Aorta (tissue), 5 donors: Measurements from ENCODE around the gene EXD2. TPM values are rescaled to one million over a fixed set of nuclear protein-coding genes. Genes with fewer than 3 reads are reported as not detected.

ENCODE experiments used
- ATAC-seq: fragments of 200-7000 bp; cut with Tn5 transposase; one replicate; pipeline ENCODE4 v1.9.1; 2022; ENCODE audit warnings: moderate library complexity; ENCODE audit not compliant: low FRiP score
- DNase-seq, 2 donors: peaks; one replicate each; pipeline ENCODE4 v3.0.0-alpha.2; 2020
- H3K27ac ChIP-seq, 2 donors: one replicate each; pipeline ENCODE4 v1.5.1; 2013; ENCODE audit warnings: low read length in 2 of 2, mild to moderate bottlenecking in 2 of 2, moderate library complexity in 2 of 2, control low read depth in 1 of 2, inconsistent platforms in 1 of 2, low read depth in 1 of 2
- H3K27me3 ChIP-seq, 2 donors: one replicate each; pipeline ENCODE4 v1.6.1; 2013; ENCODE audit warnings: control low read depth in 1 of 2, low read length in 1 of 2, mild to moderate bottlenecking in 1 of 2, moderate library complexity in 1 of 2; ENCODE audit not compliant: insufficient read depth in 2 of 2, control insufficient read depth in 1 of 2
- H3K36me3 ChIP-seq, 2 donors: one replicate each; pipeline ENCODE4 v1.6.1; 2013; ENCODE audit warnings: control low read depth in 1 of 2, low read length in 1 of 2, mild to moderate bottlenecking in 1 of 2; ENCODE audit not compliant: insufficient read depth in 2 of 2, control insufficient read depth in 1 of 2
- H3K4me1 ChIP-seq, 2 donors: one replicate each; pipeline ENCODE4 v1.6.1; 2013; ENCODE audit warnings: low read length in 2 of 2, control low read depth in 1 of 2, mild to moderate bottlenecking in 1 of 2, moderate library complexity in 1 of 2; ENCODE audit not compliant: insufficient read depth in 2 of 2, control insufficient read depth in 1 of 2
- H3K4me3 ChIP-seq, 2 donors: one replicate each; pipeline ENCODE4 v1.5.1; 2013; ENCODE audit warnings: low read length in 2 of 2, control low read depth in 1 of 2, mild to moderate bottlenecking in 1 of 2
- H3K9me3 ChIP-seq: one replicate; pipeline ENCODE4 v1.6.1; 2013; ENCODE audit warnings: mild to moderate bottlenecking, low read length; ENCODE audit not compliant: control insufficient read depth
- WGBS, 2 donors: extraction: QIAGEN DNeasy Blood & Tissue Kit; methylation state at CpG; one replicate each; pipeline ENCODE4 v1.1.7; 2013; 5-methylcytosine and 5-hydroxymethylcytosine counted together
- intact Hi-C, 2 donors: fragments of 100-400 bp; cut with DNase I; formaldehyde crosslinking; loops; one replicate each; pipeline versions ENCODE4 v1.14.2 to v1.15.0; 2022
- polyA plus RNA-seq, 2 donors: library from polyadenylated mRNA; stranded (reverse); fragments of 200-250 nt; gene quantifications; one replicate each; pipeline ENCODE4 v1.2.3, GENCODE V29; 2013
- total RNA-seq, 2 donors: library from RNA; stranded (reverse); fragmentation: NEBNext Ultra II Directional; extraction: Animal tissue kit (Norgen Biotek cat#: 25700); gene quantifications; one replicate each; pipeline ENCODE4 v1.2.1, GENCODE V29; 2021
- donor health status: healthy with polysubstance abuse.
- donor health status: Bipolar disorder and iron deficiency.
- donor health status: DM: no; HTN: no; CAD: no.
- donor health status: DM: no; HTN: no; CAD: no.
- donor health status: DM: yes; HTN: yes; CAD: no.

Gene EXD2
- total and polyA plus RNA-seq, 4 donors, result 4.5 to 19.4 (median 12.0) TPM

GRCh38 chr14:69282448-69282847 lies 91.2 kb downstream of the EXD2 start:
- DNase-seq (no peak), ATAC-seq (no peak)
- intact Hi-C loops, result no loop called here
- H3K4me1 ChIP-seq, result no peaks in the 10 kb centered on the region
- H3K27me3 ChIP-seq, result no peaks in the 10 kb centered on the region
- no peak overlapping the region for H3K4me3 ChIP-seq
- WGBS, 2 donors, result 94 to 97% methylated on average over 6 of the region's 6 CpGs
- no peaks in the 10 kb centered on the region for H3K9me3 ChIP-seq
- no peak overlapping the region for H3K27ac ChIP-seq
- no peaks in the 10 kb centered on the region for H3K36me3 ChIP-seq

GRCh38 chr14:69284170-69284569 lies 92.9 kb downstream of the EXD2 start:
- Histone ChIP-seq H3K27ac (no peak overlapping the region), H3K36me3 (no peaks in the 10 kb centered on the region), H3K4me1 (no peaks in the 10 kb centered on the region), H3K4me3 (no peak overlapping the region), H3K9me3 (no peaks in the 10 kb centered on the region), H3K27me3 (no peaks in the 10 kb centered on the region)
- intact Hi-C loops, result no loop called here
- DNase-seq (no peak), ATAC-seq (no peak)
- 85 to 91% methylated on average over 9 of the region's 9 CpGs for WGBS, 2 donors

DNA sequence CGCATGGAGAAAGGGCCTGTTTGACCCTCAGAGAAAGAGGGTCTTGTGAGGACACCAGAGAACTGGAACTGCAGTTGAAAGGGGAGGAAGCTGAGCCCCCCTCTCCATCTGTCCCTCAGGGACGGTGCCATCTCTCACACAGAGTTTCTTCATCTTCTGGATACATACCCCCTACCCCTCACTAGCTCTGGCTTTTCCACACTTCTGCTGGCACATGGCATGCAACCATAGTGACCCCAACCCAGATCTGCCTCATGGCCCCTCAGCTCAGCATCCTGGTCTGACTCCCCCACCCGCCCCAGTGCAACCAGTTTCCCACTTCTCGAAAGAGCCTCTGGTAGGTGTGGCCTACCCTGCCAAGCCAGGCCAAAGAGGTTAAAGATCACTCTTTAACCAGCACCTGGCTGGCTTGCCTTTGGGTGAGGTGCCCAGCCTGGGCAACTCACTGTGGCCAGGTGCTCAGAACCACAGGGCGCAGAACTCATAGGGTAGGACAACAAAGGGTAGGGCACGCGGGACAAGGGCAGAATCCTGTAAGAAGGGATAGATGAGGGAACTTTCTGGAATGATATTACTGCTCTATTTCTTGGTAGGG lies 94.5 kb downstream of the EXD2 start:
- no peak for DNase-seq
- Histone ChIP-seq H3K27ac (no peak overlapping the region), H3K4me3 (no peak overlapping the region), H3K27me3 (no peaks in the 10 kb centered on the region), H3K4me1 (no peaks in the 10 kb centered on the region), H3K9me3 (no peaks in the 10 kb centered on the region), H3K36me3 (no peaks in the 10 kb centered on the region)
- no peak for ATAC-seq
- WGBS, 2 donors, result 88 to 89% methylated on average over 7 of the region's 7 CpGs
- intact Hi-C loops, result loop anchor here (5.0 kb wide), 2 partner anchors 38 to 43 kb away; no protein-coding TSS in a partner anchor

GRCh38 chr14:69287098-69288010 lies 96.1 kb downstream of the EXD2 start:
- ATAC-seq, result peak; percentile 39
- WGBS, 2 donors, result 26 to 35% methylated on average over 9 of the region's 9 CpGs
- intact Hi-C loops, result loop anchor here (5.0 kb wide), 2 partner anchors 40 to 45 kb away; no protein-coding TSS in a partner anchor

GRCh38 chr14:69288011-69288771 lies 96.9 kb downstream of the EXD2 start:
- ATAC-seq (peak; percentile 37), DNase-seq (no peak)
- Histone ChIP-seq H3K27me3 (no peaks in the 10 kb centered on the region), H3K4me3 (no peak overlapping the region), H3K36me3 (no peaks in the 10 kb centered on the region), H3K27ac (no peak overlapping the region), H3K9me3 (no peaks in the 10 kb centered on the region), H3K4me1 (no peaks in the 10 kb centered on the region)
- intact Hi-C loops, result loop anchor here (5.0 kb wide), 2 partner anchors 41 to 46 kb away; no protein-coding TSS in a partner anchor
- WGBS, 2 donors, result 70 to 73% methylated on average over 8 of the region's 8 CpGs

More at GRCh38 chr14:69287098-69288010, 96.1 kb downstream of the EXD2 start:
- H3K4me3 ChIP-seq, result no peak overlapping the region
- no peak for DNase-seq
- no peaks in the 10 kb centered on the region for H3K4me1 ChIP-seq
- no peaks in the 10 kb centered on the region for H3K9me3 ChIP-seq
- no peaks in the 10 kb centered on the region for H3K27me3 ChIP-seq
- no peaks in the 10 kb centered on the region for H3K36me3 ChIP-seq
- no peak overlapping the region for H3K27ac ChIP-seq

GRCh38 chr14:69288956-69289705 lies 97.8 kb downstream of the EXD2 start:
- H3K4me1 ChIP-seq, result no peaks in the 10 kb centered on the region
- ATAC-seq (no peak), DNase-seq (no peak)
- H3K27me3 ChIP-seq, result no peaks in the 10 kb centered on the region
- H3K27ac ChIP-seq, result no peak overlapping the region
- H3K4me3 ChIP-seq, result no peak overlapping the region
- 95 to 96% methylated on average over 9 of the region's 9 CpGs for WGBS, 2 donors
- H3K9me3 ChIP-seq, result no peaks in the 10 kb centered on the region
- intact Hi-C loops, result loop anchor here (5.0 kb wide), 2 partner anchors 42 to 47 kb away; no protein-coding TSS in a partner anchor
- H3K36me3 ChIP-seq, result no peaks in the 10 kb centered on the region

- H3K9me3 ChIP-seq, result no peaks in the 10 kb centered on the region
- H3K4me3 ChIP-seq, result no peak overlapping the region
- ATAC-seq (no peak), DNase-seq (no peak)
- WGBS, 2 donors, result 89% methylated on average over 13 of the region's 13 CpGs
- no peaks in the 10 kb centered on the region for H3K36me3 ChIP-seq
- H3K27me3 ChIP-seq, result no peaks in the 10 kb centered on the region
- H3K4me1 ChIP-seq, result no peaks in the 10 kb centered on the region
- H3K27ac ChIP-seq, result no peak overlapping the region
- intact Hi-C loops, result loop anchor here (5.0 kb wide), 2 partner anchors 43 to 48 kb away; no protein-coding TSS in a partner anchor
These were observed 98.7 kb downstream of the EXD2 start for GRCh38 chr14:69289811-69290520.
